HuH-7 (cell line): ENCODE results near the gene CPTP.

Source experiments
- DNase-seq: peaks from one replicate; pipeline ENCODE4 v3.0.0; 2011; ENCODE audit warnings: low spot score

The CPTP gene

DNA sequence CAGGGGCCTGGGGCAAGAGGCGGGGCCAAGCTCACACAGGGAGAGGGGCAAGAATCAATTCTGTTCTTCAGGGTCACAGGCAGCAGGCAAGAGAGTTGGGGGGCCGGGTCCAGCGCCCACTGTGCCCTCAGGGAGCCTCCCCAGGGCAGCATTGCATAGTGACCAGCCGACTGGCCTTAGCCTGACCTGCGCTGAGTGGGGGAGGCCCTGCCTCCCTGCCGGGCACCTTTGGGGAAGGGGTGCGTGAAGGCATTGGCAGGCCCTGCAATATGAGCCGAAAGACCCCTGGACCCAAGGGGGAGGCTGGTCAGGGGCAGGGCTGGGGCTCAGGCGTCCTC is 32.2 kb upstream of the CPTP start:
- DNase-seq, result no peak

DNA sequence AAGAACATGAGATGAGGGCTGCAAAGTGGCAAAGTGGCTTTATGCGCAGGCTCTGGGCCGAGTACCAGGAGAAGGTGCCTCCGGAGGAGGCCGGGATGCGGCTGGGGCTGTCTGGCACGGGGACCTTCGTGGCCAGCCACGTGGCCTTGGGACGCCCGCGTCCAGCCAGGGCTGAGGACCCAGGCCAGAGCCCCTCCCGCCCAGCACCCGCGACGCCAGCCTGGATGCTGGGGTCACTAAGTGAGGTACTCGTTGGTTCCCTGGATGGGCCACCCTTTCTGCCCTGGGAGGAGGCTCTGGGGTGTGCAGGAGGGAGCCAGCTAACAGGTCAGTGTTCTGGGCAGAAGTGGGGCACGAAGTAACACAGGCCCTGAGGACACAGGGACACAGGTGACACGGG is 31.8 kb upstream of the CPTP start:
- DNase-seq, result no peak

DNA sequence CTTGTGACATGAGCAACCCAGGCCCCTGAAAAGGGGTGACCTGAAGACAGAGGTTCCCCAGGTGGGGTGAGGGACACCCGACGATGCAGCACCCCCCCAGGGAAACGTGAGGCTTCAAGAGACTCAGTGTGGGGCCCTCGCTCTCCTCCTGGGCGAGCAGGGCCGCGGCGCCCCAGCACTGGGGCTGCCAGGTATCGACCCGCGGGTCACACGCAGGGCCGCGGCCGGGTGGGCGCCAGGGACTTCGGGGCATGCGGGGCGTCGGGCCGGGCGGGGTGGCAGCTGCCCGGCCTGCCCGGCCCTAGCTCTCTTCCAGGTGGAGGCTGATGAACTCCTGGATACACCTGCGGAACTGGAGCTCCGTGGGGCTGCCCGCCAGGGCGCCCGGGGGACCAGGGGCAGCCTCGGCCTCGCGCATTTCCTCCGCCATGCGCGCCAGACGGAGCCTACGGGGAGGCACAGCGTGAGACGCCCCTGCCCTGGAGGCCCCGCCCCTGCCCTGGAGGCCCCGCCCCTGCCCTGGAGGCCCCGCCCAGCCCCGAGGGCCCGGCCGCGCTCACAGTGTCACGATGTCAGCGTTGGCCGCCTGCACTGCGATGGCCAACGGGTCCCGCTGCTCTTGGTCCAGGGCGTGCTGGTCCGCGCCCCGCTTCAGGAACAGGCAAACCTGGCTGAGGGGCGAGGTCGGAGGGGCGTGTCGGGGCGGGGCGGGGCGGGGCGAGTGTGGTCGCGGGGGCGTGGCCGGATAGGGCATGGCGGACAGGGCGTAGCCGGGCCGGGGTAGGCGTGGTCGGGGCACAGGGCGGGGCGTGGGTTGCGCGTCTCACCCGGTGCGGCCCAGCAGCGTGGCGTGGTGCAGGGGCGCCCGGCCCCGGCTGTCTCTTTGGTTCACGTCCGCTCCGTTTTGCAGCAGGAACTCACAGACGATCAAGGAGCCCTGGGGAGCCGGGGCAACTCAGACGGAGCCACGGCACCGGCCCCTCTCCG is 31.0 kb upstream of the CPTP start:
- no peak for DNase-seq

DNA sequence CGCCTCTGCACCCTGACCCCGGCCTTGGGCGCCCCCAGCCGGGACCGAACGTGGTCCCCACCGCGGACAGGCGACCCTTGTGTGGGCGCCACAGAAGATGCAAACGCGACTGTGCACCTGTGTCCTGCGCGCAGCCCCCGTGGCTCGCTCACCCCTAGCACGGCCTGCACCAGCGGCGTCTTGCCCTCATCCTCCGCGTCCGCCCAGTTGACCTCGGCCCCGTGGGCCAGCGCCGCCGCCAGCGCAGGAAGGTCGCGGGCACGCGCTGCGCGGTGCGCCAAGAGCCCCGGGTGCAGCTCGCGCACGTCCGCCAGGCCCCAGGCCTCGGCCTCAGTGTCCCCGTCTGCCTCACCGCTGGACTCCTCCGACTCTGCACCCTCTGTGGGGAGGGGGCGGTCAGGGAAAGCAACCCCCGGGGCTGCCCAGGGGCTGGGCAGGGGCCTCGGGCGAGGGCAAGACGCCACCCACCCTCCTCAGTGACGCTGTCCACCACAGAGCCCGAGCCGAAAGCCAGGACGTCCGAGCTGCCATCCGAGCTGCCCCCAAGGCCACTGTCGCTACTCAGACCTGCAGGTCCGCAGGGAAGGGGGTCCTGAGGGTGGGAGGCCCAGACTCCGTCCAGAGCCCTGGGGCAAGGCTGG is 30.2 kb upstream of the CPTP start:
- DNase-seq, result no peak

DNA sequence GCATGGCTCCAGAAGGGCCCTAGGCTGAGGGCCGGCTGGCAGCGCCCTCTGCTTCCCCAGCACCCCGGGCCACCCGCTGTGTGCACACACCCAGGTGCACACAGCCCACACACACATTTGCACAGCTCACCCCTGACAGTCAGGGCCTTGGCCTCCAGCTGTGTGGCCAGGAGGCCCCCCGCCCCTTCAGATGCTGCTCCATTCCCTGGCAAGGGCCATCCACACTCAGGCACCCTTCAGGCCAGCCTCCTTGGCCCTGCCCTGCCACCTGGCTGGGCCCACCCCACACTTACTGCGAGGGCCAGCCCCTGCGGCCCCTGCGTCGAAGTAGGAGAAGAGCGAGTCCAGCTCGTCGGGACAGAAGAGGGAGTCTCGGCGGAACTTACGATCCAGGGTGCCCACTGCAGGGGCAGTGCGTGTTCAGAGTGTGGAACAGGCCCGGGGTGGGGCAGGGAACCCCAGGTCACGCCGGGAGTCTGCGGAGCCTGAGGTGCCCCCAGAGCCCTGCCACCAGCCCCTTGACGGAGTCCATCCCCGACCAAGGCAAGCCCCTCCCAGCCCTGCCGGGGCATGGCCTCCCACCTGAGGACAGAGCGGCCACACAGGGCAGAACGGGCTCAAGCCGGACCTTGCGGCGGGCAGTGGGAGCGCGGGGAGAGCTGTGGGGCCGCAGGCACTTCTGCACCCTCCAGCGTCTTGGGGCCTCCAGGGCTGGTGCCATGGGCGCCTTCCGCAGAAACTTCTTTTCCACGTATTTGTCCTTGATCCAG is 29.3 kb upstream of the CPTP start:
- no peak for DNase-seq

DNA sequence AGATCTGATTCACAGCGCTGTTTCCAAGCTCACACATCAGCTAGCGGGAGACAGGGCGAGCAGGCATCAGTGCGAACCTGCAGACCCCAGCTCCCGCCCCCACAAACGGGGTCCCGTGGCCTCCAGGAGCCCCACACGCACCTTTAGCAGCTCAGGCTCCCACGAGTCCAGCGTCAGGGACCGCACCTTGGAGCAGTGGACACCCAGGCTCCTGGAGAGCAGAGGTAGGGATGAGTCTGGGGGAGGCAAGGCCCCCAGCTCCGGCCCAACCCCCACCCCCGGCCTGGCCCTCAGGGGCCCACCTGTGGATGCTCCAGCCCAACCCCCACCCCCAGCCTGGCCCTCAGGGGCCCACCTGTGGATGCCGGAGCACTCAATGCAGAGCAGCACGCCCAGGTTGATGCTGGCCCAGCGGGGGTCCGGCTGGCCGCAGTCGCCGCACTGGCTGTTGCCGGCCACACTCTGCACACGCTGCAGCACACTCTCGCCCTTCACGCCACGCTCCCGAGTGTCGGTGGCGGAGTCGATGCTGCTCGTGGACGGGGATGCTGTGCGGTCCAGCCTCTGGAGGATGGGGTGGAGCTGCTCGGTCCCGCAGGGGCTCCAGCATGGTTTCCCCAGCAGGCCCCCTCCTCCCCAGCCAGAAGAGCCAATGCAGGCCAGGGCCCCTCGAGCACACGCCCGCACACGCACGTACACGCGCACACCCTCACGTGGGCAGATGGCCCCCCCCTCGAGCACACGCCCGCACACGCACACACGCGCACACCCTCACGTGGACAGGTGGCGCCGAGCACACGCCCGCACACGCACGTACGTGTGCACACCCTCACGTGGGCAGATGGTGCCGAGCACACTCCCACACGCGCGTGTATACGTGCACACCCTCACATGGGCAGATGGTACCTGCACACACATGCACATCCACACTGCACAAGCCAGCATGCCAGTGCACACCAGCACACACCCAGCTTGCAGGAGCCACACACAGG is 28.2 kb upstream of the CPTP start:
- DNase-seq, result no peak

DNA sequence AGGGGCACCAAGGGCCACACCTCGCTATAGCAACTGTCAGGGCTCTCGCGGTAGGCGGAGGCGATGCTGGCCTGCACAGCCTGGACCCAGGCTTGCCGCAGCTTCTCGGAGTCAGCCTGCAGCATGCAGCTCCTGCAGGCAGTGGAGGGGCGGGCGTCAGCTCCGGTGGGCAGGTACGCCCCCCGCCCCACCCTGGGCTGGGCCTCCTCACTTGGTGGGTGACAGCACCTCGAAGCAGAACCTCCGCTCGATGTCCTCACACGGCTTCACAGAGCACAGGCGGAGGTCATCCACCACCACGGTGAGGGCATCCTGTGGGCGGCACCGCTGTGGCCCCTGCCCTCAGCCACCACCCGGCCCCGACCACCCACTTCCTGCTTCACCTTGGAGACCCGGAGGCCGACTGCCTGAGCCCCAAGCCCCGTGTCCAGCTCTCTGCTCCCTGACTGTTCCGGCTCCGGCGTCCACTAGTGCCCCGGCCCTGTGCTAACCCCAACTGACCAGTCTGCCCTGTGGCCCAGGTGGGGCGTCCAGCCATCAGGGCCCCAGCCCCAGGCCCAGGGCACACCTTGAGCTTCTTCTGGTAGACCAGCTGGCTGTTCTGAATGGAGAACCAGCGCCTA is 26.7 kb upstream of the CPTP start:
- DNase-seq, result no peak

DNA sequence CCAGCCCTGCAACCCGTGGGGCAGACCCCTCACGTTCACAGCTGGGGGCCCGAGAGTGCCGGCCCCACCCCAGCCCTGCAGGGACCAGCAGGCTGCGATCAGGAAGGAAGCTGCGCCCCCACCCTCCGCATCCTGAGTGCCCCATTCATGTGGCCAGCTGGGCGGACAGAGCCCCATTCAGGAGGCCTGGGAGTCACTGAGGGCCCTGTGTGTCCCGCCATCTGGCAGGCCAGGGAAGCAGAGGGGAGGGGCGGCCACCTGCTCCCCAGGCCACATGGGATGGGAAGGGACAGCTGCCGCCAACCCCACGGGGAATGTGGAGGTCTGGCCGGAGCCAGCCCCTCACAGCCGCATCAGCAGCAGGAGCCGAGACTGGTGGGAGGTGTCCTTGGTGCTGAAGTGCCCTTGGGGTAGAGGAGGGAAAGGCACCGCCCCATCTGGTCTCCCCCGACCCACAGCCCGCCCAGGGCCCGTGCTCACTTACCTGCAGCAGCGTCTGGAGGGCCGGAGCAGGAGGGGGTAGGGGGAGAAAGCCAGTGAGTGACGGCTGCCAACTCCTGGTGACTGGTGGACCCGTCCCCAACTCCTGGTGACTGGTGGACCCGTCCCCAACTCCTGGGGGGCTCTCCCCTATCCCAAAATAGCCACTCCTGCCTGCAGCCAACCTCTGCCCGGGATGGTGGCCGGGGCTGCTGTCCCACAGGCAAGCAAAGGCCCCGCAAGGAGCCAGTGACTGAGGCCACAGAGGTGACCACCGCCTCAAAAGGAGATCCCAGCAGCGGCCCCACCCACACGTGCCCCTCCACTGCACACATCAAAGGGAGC is 25.5 kb upstream of the CPTP start:
- no peak for DNase-seq

DNA sequence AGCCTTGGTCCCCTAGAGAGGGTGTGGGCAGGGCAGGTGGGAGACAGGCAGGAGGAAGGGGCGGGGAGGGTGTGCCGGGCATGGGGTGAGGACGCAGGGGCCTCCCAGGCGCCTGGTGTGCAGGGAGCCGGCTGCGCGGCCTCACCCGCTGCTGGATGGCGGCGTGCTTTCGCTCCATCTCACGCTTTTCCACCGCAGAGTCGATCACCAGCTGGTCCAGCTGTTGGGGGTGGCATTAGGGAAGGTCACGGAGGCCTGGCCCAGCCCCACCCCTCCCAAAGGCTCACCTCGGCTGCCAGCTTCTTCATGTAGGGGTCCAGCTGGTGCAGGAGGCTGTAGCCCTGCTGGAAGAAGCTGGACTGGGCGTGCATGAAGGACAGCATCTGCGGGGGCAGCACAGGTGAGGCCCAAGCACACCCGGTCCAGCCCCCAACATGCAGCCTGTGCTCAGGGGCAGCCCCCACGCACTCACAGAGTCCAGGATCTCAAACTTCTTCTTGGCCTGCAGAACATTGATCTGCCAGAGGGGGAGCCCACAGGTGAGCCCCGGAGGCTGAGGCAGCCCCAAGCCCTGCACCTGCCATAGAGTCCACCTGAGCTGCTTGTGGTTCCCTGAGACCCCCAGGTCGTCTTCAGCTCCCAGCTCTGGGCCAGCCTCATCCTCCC is 24.8 kb upstream of the CPTP start:
- no peak for DNase-seq

DNA sequence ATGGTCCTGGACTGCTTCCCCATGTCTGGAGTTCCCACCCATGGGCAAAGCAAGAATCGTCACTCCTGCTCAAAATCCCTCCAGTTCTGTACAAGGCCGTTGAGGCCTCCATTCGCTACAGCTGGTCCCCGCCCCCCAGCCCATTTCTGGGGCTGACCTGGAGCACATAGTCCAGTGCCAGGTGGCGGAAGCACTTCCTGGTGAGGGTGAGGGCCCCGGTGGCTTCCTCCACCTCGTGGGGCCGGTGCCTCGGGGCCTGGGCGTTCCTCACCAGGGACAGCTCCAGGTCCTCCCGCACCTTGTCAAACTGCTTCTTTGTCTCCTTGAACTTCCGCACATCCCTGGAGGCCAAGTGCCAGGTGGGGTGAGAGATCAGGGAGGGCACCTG is 24.3 kb upstream of the CPTP start:
- no peak for DNase-seq

DNA sequence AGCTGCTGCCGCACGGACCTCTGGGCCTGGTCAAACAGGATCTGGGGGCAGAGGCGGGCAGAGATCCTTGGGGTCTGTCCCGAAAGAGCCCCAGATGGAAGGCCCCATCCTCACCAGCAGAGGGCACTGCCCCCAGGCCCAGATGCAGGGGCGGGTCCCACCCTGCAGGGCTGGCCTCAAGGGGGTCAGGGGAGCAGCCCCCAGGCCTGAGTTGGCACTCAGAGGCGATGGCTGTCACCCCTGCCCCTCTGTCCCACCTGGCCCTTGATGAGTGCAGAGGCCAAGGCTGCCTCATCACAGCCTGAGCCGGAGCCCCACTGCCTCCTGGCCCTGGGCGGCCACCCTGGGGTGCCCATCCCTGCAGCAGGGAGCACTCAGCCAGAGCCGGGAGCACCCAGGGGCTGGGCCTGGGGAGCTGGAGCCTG is 22.6 kb upstream of the CPTP start:
- no peak for DNase-seq

DNA sequence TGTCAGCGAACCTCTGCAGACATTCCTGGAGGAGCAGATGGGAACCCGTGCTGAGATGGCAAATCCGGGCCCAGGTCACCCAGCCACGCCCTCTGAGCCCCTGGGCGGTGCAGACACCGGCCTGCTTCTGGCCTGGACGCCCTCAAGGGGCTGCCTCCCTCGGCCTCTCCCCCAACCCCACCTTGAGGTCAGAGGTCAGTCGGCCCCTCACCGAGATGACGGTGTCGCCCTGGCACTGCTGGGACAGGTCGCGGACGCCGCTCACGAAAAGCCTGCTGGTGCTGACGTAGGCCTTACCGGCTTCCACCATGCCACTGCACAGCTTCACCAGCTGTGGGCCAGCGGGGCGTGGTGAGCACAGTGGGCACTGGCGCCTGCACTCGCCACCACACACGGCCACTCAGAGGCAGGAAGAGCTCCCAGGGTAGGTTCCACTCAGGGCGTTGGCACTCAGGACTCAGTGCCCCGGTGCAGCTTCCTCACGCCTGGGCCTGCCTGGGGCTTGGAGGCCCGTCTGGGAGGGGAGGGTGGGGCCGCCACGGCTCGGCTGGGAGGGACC is 21.6 kb upstream of the CPTP start:
- no peak for DNase-seq

DNA sequence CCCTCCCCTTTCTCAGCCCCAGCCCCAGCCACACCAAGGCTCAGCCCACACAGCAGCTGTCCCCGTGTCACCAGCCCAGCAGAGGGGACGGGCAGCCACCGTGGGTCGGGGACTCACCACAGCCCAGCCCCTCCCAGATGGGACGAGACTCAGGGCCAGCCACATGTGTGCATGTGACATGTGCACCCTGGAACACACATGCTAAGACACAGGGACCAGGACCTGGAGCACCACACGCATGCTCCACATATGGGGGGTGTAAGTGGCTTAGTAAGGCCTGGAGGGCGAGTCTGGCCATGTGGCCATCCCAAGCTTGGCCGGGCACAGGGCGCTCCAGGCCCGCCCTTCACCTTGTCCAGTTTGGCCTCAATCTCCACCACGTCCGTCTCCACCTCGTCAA is 20.9 kb upstream of the CPTP start:
- no peak for DNase-seq

DNA sequence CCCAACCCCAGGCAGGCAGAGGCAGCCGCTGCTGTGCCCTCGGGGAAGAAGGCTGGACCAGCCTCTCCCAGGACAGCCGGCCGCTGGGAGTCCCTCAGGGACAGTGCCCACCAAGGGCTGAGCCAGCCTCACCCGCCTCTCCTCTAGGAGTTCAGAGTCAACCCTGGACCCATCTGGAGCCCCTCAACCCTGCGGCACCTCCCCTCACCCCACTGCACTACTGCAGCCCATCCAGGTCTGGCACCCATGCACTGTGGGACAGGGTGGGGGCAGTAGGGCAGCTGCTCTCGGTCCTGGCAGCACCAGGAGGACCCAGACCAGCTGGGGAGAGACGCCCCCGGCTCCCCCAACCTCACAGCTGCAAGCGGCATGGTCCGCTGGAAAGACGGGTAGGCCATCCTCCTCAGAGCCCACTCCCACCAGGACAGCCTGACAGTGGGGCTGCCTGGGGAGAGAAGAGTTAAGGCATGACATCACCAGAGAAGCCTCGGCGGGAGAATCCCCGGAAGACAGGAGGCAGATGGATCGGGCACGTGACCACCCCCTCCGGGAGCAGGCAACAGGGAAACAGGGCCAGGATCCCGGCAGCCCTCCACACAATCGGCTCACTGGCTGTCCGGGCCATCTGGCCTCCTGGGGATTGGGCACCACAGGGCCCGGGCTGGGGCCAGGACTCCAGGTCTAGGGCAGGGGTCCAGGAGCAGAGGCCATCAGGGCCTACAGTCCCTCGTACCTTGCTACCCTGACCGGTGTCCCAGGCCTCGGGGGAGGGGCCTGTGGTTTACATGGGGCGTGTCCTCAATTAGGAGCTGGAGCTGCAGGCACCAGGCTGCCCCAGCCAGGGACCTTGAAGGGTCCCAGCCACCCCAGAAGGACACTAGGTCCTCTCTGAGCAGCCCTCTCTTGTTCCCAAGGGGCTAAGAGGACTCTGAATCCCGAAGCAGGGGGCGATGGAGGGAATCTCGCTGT is 20.0 kb upstream of the CPTP start:
- DNase-seq, result no peak

DNA sequence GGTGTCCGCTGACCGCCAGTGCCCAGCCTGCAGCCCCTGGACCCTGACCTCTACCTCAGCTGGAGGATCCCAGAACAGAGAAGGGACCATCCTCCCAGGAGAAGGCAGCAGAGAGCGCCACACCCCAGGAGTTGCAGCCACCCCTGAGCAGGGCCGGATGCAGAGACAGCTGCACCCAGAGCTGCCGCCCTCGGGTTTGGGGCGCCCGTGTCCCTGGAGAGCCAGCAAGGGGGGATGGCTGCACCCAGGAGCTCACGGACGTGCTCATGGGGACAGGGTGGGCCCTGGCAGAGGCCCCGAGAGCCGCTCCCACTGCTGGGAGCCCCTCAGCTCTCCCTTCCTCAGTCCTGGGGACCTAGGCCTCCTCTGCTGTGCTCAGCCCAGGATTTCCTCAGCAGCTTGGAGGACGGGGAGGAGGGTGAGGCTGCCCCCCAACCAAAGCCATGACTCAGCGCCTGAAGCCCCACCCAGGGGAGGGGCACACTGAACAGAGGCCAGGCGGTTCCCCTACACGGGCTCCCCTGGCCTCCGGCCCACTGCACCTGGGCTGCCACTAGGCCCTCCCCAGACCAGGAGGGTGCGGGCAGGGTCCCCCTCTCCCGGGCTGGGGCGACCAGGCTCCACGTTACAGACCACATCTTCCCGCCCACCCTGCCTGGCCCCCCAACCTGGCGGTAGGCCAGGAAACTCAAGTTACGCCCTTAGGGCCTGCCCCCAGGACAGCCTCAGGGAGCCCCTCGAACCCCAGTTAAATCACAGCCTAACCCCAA is 19.1 kb upstream of the CPTP start:
- DNase-seq, result no peak

DNA sequence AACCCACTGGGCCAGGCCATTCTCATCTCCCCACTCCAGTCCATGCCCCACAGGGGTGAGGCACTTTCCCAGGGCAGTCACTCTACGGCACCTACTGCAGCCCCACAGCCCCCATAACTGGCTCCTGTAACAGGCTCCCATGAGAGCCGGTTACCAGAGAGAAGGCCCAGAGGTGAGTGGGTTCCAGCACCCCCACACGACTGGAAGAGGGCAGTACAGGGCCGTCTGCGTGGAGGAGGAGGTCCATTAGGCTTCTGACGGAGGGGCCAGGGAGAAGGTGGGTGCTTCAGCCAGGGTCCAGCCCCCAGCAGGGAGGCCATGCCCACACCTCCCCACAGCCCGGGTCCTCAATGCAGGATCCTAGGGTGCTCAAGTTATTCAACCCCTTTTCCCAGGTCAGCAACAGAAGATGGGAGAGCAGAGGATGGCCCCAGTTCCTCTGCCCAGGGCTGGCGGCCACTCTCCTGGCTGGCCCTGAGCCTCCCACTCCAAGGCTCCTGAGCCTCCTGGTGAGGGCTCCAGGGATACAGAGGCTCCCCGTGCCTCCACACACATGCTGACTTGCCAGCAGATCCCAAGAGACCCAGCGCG is 18.4 kb upstream of the CPTP start:
- no peak for DNase-seq

DNA sequence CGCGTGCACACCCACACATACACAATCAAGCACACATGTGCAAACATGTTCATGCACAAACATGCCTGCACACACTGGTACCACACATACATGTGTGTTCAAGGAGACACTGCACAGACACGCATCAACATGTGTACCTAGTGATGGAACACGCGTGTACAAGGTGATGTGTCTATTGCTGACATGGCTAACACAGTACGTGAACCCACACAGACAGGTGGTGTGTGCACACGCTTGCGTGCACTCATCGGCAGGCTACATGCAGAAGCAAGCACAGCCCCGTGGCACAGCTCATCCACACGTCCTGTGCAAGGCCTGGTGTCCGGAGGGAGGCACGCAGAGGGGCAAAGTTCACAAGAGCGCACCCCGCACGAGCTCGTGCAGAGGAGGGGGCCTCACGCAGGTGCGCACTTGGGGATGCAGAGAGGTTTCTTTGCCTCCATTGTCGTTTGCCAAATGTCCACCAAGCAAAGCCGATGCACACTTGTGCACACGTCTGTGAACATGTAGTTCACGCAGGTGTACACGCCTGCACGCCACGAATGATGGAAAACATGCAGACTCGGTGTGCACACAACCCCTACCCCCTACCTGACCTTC is 17.8 kb upstream of the CPTP start:
- no peak for DNase-seq
